SJSA1 (cell line): ENCODE data around the gene IL17RC. TPM values are rescaled to one million over a fixed set of nuclear protein-coding genes. Genes with fewer than 3 reads are reported as not detected.

Source experiments
- DNase-seq, 2 experiments: peaks; one replicate each; pipeline ENCODE4 v3.0.0-alpha.2; 2015 to 2020; ENCODE audit warnings: low spot score in 2 of 2, low read depth in 1 of 2
- H3K27ac ChIP-seq: fragments of 250-450 bp; sonication (Bioruptor Pico); 2 replicates; pipeline ENCODE4 v1.5.1; 2020; ENCODE audit warnings: mild to moderate bottlenecking, moderate library complexity
- H3K27me3 ChIP-seq: fragments of 250-450 bp; sonication (Bioruptor Pico); replicated peaks from 2 replicates; pipeline ENCODE4 v1.5.1; 2020; ENCODE audit warnings: mild to moderate bottlenecking, moderate library complexity
- H3K36me3 ChIP-seq: fragments of 250-450 bp; sonication (Bioruptor Pico); 2 replicates; pipeline ENCODE4 v1.5.1; 2020; ENCODE audit warnings: mild to moderate bottlenecking
- H3K4me1 ChIP-seq: fragments of 250-450 bp; sonication (Bioruptor Pico); replicated peaks from 2 replicates; pipeline ENCODE4 v1.6.1; 2021; ENCODE audit warnings: mild to moderate bottlenecking
- H3K4me3 ChIP-seq: fragments of 250-450 bp; sonication (Bioruptor Pico); 2 replicates; pipeline ENCODE4 v1.5.1; 2020; ENCODE audit warnings: mild to moderate bottlenecking
- H3K9me3 ChIP-seq: fragments of 250-450 bp; sonication (Bioruptor Pico); replicated peaks from 2 replicates; pipeline ENCODE4 v1.5.1; 2020; ENCODE audit warnings: mild to moderate bottlenecking
- total RNA-seq: library from RNA; depleted of rRNA; stranded (reverse); fragments of >200 nt; shearing (Covaris generic); gene quantifications from 2 replicates; pipeline ENCODE4 v1.2.3, GENCODE V29; 2014; rRNA removed

IL17RC gene
- total RNA-seq, 1 experiment from 2014 or later = 19.5 TPM

- no peak overlapping the region for H3K27ac ChIP-seq
- no peaks in the 10 kb centered on the region for H3K9me3 ChIP-seq
- H3K4me3 ChIP-seq = no peak overlapping the region
- H3K27me3 ChIP-seq = no peaks in the 10 kb centered on the region
- DNase-seq = no peak
- H3K36me3 ChIP-seq = peaks cover 33% of the 10 kb centered on the region
- peaks cover 15% of the 10 kb centered on the region for H3K4me1 ChIP-seq
These were observed 63.4 kb downstream of the IL17RC start for GRCh38 chr3:9980251-9980650.

Other genes starting within 250 kb of the IL17RC start
- not detected in 2 replicates for gene CPNE9, start 213.3 kb upstream of the IL17RC start, total RNA-seq
- gene BRPF1, start 185.4 kb upstream of the IL17RC start, total RNA-seq = 12.2 and 18.5 TPM in 2 replicates
- gene OGG1, start 167.1 kb upstream of the IL17RC start, total RNA-seq = 18.8 and 24.4 TPM in 2 replicates
- gene CAMK1, start 147.2 kb upstream of the IL17RC start, total RNA-seq = 10.0 and 11.8 TPM in 2 replicates
- gene TADA3, start 124.6 kb upstream of the IL17RC start, total RNA-seq = 102 and 111 TPM in 2 replicates
- 185 and 270 TPM in 2 replicates for gene ARPC4, start 124.0 kb upstream of the IL17RC start, total RNA-seq
- gene TTLL3, start 106.8 kb upstream of the IL17RC start, total RNA-seq = 2.3 and 5.8 TPM in 2 replicates
- 30.5 and 49.5 TPM in 2 replicates for gene RPUSD3, start 73.1 kb upstream of the IL17RC start, total RNA-seq
- not detected in 2 replicates for gene CIDEC, start 36.8 kb upstream of the IL17RC start, total RNA-seq
- gene JAGN1, start 26.5 kb upstream of the IL17RC start, total RNA-seq = 17.2 and 21.2 TPM in 2 replicates
- gene IL17RE, start 14.2 kb upstream of the IL17RC start, total RNA-seq = 0.37 and 0.56 TPM in 2 replicates
- gene CRELD1, start 16.7 kb downstream of the IL17RC start, total RNA-seq = 11.7 and 13.0 TPM in 2 replicates
- gene PRRT3, start 35.3 kb downstream of the IL17RC start, total RNA-seq = 0.25 and 0.58 TPM in 2 replicates
- gene EMC3, start 69.7 kb downstream of the IL17RC start, total RNA-seq = 34.6 and 86.3 TPM in 2 replicates
- gene FANCD2, start 109.3 kb downstream of the IL17RC start, total RNA-seq = 30.0 and 36.7 TPM in 2 replicates
- not detected in 2 replicates for gene FANCD2OS, start 191.2 kb downstream of the IL17RC start, total RNA-seq
- 46.7 and 112 TPM in 2 replicates for gene BRK1, start 198.6 kb downstream of the IL17RC start, total RNA-seq
- 23.5 and 33.0 TPM in 2 replicates for gene VHL, start 224.7 kb downstream of the IL17RC start, total RNA-seq
- gene IRAK2, start 247.8 kb downstream of the IL17RC start, total RNA-seq = 2.8 and 4.7 TPM in 2 replicates